Nephron progenitor cell (in vitro differentiated cells): ENCODE results near the gene UCP2.
A peak's percentile ranks its signal among the peaks of the same experiment; 100 is the strongest.

Source experiments
- DNase-seq: peaks from one replicate; pipeline ENCODE4 v3.0.0; 2021
- H3K27ac Mint-ChIP-seq: 2 replicates; pipeline ENCODE4 v1.8.0; 2021; ENCODE audit warnings: mild to moderate bottlenecking, moderate library complexity, mixed read lengths
- H3K27me3 Mint-ChIP-seq: 2 replicates; pipeline ENCODE4 v1.8.0; 2021; ENCODE audit warnings: mild to moderate bottlenecking, low read depth, mixed read lengths; ENCODE audit not compliant: poor library complexity
- H3K36me3 Mint-ChIP-seq: 2 replicates; pipeline ENCODE4 v1.8.0; 2021; ENCODE audit warnings: low read depth, mixed read lengths
- H3K4me1 Mint-ChIP-seq: 2 replicates; pipeline ENCODE4 v1.8.0; 2021; ENCODE audit warnings: mixed read lengths
- H3K4me3 Mint-ChIP-seq: 2 replicates; pipeline ENCODE4 v1.8.0; 2021; ENCODE audit warnings: mild to moderate bottlenecking, moderate library complexity, mixed read lengths
- H3K9me3 Mint-ChIP-seq: 2 replicates; pipeline ENCODE4 v1.8.0; 2021; ENCODE audit warnings: mild to moderate bottlenecking, moderate library complexity, mixed read lengths
- CTCF ChIP-seq: fragments of 200-600 bp; sonication (generic); IDR thresholded peaks from 2 replicates; pipeline ENCODE4 v1.5.0; 2021; ENCODE audit warnings: antibody characterized with exemption

Gene UCP2

GRCh38 chr11:73982595-73982989 lies at the start of gene UCP2:
Gene UCP2 (minus strand): TSS chr11:73982843. CDS start chr11:73978378, 4,465 bp downstream.
- Mint-ChIP-seq H3K27ac (peak within 1 kb of the TSS; percentile 98), H3K4me3 (peak within 1 kb of the TSS; percentile 99)
- peak; percentile 86 for DNase-seq

GRCh38 chr11:74030723-74031676 lies 48.4 kb upstream of the UCP2 start:
- no peak for DNase-seq
- no peaks in the 10 kb centered on the region for H3K4me1 Mint-ChIP-seq
- H3K4me3 Mint-ChIP-seq: no peak overlapping the region
- H3K9me3 Mint-ChIP-seq: no peaks in the 10 kb centered on the region
- TF ChIP-seq CTCF: no peak
- H3K27ac Mint-ChIP-seq: peak overlapping the region; percentile 0
- H3K36me3 Mint-ChIP-seq: peaks cover 24% of the 10 kb centered on the region
- H3K27me3 Mint-ChIP-seq: no peaks in the 10 kb centered on the region

More at GRCh38 chr11:73982595-73982989, at the start of gene UCP2:
- Mint-ChIP-seq H3K9me3 (no peaks in the 10 kb centered on the region), H3K27me3 (peaks cover 39% of the 10 kb centered on the region), H3K36me3 (peaks cover 23% of the 10 kb centered on the region), H3K4me1 (peaks cover 58% of the 10 kb centered on the region)
- no peak for TF ChIP-seq CTCF

- H3K9me3 Mint-ChIP-seq: no peaks in the 10 kb centered on the region
- no peak for TF ChIP-seq CTCF
- peaks cover 8% of the 10 kb centered on the region for H3K4me1 Mint-ChIP-seq
- no peak overlapping the region for H3K27ac Mint-ChIP-seq
- H3K36me3 Mint-ChIP-seq: peaks cover 24% of the 10 kb centered on the region
- no peak overlapping the region for H3K4me3 Mint-ChIP-seq
- no peak for DNase-seq
- H3K27me3 Mint-ChIP-seq: no peaks in the 10 kb centered on the region
These were observed 43.0 kb upstream of the UCP2 start for GRCh38 chr11:74025467-74026166.

- H3K9me3 Mint-ChIP-seq: no peaks in the 10 kb centered on the region
- peaks cover 8% of the 10 kb centered on the region for H3K4me1 Mint-ChIP-seq
- H3K27me3 Mint-ChIP-seq: no peaks in the 10 kb centered on the region
- peaks cover 24% of the 10 kb centered on the region for H3K36me3 Mint-ChIP-seq
- DNase-seq: no peak
- H3K4me3 Mint-ChIP-seq: no peak overlapping the region
- H3K27ac Mint-ChIP-seq: no peak overlapping the region
- TF ChIP-seq CTCF: no peak
These were observed 41.8 kb upstream of the UCP2 start for GRCh38 chr11:74024261-74025029.

GRCh38 chr11:74023276-74023675 lies 40.6 kb upstream of the UCP2 start:
- peaks cover 24% of the 10 kb centered on the region for H3K36me3 Mint-ChIP-seq
- no peak overlapping the region for H3K4me3 Mint-ChIP-seq
- peaks cover 8% of the 10 kb centered on the region for H3K4me1 Mint-ChIP-seq
- H3K9me3 Mint-ChIP-seq: no peaks in the 10 kb centered on the region
- no peak overlapping the region for H3K27ac Mint-ChIP-seq
- H3K27me3 Mint-ChIP-seq: no peaks in the 10 kb centered on the region
- no peak for TF ChIP-seq CTCF
- DNase-seq: no peak
